NCI-H1417 treated with DMSO at 0.1 percent for 48 hours (cell line): Measurements from ENCODE around the gene REG4.

ENCODE experiments used
- DNase-seq: peaks from one replicate; lab custom pipeline; 2025; lab: John Stamatoyannopoulos, UW

The REG4 gene

DNA sequence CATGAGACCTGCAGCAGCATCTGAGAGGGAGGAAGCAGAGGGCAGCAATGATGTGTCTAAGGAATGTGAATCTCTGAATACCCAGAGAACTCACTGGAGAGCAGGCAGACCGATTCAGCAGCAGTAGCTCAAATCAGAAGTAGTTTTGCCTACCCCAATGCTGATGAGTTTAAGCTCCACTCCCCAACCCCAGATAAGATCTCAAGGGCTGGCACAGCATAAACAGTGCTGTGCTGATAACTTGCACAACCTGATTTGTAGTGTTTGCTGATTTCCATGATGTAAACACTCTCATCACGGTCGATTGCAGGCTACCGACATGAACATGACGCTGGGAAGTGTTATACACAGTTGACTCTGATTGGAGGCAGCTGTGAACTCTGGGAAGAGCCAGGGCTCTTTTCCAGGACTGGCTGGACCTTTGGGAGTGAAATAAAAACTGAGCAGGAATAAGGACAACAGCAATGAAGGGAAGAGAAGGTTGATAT, 31.3 kb downstream of the REG4 start:
- DNase-seq: no peak

DNA sequence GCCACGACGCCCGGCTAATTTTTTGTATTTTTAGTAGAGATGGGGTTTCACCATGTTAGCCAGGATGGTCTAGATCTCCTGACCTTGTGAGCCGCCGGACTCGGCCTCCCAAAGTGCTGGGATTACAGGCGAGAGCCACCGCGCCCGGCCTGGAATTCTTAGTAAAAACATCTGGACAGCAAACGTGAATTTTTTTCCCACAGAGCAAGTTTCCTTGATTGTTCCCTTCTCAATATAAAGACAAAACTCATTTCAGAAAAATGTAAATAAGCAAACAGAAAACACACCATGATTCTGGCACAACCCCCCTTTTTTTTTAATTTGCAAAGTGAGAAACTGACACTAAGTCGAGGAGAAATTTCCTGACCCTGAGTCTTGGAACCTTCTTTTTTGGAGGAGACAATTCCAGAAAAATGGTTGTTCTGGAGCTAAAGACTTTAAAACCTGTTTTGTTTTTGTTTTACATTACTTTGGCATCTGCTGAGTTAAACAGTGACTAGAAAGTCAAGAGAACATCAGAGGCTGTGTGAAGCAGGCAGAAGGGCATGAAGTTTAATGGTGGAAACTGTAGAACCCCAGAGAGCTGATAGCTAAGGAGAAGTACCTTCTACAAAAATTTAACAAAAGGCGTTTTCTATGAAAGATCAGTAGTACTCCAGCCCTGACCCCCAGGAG, 32.2 kb downstream of the REG4 start:
- DNase-seq: no peak

DNA sequence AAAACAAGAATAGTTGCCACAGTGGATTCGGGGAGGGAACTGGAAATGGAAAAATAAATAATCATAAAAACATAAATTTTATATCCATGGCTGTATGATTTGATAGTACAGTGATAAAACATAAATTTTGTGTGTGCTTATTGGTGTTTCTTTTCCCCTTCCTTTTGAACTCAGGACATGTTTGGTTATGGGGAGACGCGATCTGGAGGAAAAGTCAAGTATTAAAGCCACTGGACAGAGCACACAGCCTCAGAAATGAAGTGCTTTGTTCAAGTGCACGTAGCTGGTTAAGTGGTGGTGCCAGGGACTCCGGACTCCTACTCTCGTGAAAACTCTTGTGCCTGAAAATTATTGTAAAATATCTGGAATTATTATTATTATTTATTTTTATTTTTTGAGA, 32.9 kb downstream of the REG4 start:
- no peak for DNase-seq

DNA sequence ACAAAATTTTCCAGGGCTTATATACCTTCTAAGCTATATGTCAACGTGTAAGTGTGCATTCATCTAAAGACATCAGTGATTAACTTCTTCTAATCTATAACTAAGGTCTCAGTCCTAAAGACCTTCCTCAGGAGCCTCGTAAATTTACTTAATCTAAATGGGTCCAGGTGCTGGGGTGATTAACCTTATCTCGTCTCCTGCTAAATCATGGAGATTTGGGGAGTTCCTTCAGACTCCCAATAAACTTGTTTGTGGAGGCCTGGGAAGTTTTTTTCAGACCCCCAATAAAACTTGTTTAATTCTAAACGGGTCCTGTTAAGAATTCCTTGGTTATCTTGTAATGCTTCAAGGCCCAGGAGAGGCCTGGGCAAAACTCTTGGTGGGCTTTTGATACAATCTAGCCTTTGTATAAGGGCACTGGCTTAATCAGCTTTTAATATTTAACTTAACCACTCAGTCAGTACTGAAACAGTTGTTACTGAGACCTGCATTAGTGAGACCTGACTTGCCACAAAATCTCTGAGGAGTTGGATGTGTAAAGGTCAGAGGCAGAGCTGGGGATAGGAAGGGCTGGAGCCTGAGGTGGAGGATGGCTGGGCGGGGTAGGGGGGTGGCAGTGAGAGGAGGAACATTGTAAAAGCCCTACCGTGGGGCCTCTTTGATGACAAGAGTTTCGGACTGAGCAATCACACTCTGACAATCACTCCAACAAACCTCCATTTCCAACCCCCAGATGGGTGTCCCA, 36.3 kb downstream of the REG4 start:
- no peak for DNase-seq

DNA sequence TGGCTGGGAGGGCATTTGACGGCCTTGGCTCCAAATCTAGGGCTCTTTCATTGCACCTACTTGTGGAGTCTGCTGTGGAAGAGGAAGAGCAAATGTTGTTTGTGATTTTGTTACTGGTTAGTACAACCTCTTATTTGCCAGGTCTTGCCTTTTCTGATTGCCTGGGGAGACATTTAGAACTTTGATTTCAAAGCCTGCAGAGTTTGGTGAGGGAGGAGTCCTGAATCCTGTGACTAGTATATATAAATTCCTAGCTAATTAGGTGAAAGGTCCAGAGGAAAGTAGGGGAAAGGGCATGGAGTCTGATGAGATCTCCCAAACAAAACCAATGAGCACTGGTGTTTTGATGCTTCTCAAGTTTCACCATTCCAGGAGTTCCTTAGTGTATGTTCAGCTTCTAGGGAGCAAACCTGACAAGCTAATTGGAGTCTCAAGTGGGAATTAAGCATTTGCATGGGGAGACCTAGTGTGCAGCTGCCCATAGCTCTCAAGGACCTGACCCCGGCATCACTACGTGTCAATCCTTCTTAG, 37.5 kb downstream of the REG4 start:
- peak; percentile 11 for DNase-seq

DNA sequence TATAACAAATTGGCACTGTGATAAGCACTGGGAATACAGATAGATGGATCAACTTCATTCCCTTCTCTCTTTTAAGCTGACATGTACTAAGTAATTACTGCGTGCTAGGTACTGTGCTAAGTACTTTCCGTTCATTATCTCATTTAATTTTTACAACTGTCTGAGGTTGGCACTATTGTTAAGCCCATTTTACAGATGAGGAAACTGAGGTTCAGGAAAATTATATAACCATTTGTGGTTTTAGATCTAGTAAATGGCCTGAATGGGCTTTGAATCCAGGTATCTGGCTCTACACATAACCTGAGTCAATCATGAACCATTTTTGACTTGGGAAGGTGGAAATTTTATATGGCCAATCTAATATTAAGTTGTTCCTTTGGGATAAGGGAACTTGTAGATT, 39.0 kb downstream of the REG4 start:
- no peak for DNase-seq

DNA sequence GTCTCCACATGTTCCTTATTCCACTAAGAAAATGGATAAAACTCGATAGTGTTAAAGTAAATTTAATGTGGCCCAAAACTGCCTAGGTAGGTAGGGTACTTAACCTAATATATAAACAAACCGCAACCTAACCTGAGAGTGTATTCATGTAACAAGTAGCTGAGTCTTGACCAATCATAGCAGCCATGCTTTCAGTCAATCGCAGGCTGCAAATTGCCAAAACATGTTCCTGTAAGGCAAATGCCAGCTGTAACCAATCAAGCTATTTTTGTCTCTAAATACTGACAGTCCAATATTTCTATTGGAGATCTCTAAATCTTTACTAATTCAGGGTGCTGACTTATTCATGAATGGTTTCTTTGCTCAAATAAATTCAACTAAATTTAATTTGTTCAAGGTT, 39.5 kb downstream of the REG4 start:
- no peak for DNase-seq

DNA sequence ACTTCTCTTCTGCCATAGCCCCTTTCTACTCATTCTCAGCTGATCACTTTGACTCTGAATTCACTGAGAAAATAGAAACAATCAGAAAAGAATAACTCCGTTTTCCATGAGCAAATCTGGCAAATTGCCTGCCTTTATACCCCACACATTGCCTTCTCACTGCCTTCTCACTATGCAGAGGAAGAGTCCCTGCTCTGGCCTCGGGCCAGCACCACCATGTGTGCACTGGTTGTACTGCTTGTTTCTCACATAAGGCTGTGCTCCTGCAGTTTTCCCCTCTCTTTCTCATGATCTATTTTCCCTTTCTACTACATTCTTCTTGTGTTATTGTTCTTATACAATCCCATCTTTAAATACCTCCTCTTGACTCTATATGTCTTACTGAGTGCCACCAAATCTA, 40.2 kb downstream of the REG4 start:
- no peak for DNase-seq

DNA sequence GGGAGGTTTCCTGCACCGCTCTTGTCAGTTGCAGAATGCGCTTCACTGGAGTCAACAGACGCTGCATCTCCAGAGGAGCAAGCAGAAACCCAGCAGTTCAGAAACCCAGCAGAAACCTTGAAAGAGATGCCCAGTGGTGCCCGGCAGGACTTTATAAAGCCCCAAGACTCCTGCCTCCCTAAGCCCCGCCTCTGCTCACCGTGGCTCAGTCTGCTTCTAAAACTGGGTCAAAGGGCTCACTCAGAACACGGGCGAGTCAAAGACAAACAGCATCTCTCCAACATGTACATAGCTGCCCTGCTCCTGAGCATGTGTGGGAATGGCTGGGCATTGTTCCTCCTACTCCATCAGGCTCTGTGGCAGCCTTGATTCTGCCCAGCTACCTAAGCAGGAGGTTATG, 42.5 kb downstream of the REG4 start, which contains the start of gene HMGCS2:
Gene HMGCS2 (minus strand): TSS at position 128 of the 400 bp plus-strand sequence. CDS start 61 bp downstream, at position 67.
- DNase-seq: no peak

DNA sequence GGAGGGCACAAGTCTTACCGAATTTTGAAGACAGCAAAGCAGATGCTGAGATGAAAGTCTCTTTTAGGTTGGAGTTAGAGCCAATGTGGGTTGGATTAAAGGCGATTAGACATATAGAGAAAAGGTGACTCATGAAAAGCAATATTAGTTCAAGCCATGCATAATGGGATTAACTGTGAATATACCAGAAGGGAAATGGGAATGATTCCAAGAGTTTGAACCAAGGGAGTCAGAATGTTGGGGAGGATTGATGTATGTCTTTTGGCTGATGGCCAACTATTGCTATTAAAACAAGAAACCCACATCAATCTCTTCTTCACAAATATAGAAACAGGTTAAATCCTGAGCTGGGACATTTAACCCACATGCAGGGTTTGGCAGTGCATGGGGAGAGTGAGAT, 43.8 kb downstream of the REG4 start:
- DNase-seq: no peak

DNA sequence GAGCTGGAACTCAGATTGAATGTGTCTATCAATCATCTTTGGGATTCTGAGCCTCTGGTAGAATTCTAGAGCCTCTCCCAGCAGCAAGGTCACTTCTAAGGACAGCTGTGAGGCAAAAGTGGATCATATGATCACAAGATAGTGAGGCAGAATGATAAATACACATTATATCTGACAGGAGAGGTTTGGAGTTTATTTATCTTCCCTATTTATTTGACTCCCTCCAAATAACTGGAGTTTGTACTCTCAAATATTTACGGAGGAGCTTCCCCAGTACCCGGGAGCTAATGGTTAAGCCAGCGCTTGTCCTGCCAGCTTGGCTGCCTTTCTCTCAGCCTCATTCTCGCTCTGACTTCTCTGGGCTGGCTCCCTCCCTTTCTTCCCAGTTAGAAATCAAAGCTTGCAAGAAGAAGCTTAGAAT, 44.9 kb downstream of the REG4 start:
- DNase-seq: no peak

DNA sequence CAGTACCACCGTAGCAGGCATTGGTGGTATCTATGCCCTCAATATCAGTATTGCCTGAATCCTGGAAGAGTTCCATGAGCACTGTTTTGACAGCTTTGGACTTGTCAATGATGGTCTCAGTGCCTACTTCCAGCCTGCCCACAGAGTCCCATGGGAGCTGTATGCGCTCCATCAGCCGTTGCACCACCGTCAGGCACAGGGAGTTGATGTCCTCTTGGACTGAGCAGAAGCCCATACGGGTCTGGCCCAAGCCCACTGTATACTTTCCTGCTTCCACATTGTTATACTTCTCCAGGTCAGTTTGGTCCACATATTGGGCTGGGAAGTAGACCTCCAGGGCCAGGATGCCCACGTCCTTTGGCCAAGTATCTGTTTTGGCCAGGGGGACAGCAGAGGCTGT, 47.0 kb downstream of the REG4 start:
- no peak for DNase-seq

DNA sequence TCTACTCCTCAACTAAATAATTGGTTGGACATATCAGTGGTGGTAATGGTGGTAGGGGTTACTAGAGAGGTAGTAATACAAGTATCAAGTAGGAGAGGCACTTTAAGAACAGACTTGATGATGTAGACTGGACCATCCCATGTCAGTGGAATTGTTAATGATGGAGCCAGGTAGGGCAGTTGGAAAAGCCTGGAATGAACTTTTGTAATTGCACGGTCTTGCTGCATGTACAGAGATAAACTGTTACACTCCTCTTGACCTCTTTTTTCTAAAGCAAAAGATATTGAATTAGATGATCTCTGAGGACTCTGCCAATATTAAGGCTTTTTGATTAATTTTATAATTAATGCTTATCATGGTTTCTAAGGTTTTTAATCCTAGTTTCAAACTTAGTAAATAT, 48.3 kb downstream of the REG4 start:
- DNase-seq: no peak

DNA sequence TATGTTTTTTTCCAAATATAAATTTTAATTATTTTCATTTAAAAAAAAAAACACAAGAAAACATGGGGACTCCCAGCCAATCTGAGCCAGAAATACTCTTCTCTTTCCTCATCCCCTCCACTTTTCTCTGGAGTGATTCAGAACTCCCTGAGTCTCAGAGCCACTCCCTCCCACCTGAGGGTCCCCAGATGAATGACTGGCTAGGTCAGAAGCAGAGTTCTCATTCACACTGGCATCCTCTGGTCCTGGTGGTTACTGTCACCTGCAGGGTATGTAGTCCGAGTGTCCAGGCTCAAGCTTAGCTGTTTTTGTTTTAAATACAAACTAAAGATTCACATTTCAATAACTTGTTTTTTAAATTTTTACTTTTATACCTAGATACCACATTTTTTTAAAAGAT, 48.9 kb downstream of the REG4 start:
- no peak for DNase-seq

DNA sequence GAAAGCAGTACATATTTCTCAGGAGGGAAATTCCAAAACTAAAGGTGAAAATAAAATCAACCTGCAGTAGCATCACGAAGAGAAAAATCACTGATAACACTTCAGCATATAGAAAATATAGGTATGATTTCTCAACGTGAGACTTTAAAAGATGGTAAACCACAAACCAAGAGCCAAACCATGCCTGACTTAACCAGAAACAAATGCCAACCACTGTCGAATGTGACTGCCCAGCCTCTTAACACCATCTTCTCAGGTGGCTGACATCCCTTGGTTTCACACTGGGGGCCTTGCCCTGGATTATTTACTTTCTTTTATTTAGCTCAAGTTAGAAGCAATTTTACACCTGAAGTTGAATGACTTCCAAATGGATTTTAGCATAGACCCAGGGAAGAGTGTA, 52.7 kb downstream of the REG4 start:
- no peak for DNase-seq

DNA sequence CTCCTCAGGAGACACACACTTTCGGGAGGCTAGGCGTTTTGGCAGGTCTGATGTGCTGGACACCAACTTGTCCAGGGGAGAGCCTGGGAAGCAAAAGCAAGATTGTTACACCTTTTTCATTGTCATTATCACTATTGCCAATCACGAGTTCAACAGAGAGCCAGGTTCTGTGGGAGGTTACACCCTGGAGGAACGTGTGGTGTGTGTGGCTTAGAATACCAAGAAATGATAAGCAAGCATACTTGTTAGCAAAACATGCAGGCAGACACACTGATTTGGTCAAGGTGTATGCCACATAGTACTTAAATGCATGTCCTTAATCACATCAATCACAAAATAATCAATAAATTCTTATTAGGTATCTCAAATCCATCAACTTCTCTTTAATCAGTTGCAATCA, 58.7 kb downstream of the REG4 start:
- no peak for DNase-seq

DNA sequence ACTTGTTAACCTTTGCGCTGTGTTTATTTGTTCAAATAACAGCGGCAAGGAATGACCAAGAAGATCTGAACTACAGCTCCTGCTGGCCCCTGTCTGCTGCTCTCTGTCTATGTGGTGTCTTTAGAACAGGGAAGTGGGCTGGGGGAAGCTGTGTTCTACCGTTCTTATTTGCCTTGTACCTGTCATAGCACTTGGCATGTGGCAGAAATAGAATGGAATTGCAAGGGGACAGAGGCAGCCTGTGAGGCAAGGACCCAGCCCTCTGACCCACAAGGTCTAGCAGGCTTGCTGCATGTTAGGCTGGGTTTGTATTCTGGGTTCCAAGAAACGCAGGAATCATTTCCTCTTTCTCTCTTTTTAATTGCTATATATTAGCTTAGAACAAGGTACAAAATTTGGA, 63.2 kb downstream of the REG4 start:
- no peak for DNase-seq

DNA sequence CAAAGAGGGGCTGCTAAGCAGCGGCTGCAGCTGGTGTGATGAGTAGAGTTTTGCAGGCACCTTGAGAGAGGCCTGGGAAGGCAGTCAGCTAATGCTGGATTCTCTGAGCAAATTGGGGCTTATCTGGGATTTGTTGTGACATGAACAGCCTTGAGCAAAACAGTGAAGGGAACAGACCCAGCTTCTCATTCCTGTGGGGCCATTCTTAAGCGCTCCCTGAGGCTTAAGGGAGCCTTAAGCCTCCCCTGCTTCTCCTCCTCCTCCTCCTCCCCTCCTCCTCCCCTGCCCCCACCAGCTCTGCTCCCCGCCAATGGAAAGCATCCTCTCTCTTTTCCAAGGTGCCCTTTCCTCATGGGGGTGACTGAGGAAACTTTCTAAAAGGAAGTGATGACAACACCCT, 63.8 kb downstream of the REG4 start:
- no peak for DNase-seq

DNA sequence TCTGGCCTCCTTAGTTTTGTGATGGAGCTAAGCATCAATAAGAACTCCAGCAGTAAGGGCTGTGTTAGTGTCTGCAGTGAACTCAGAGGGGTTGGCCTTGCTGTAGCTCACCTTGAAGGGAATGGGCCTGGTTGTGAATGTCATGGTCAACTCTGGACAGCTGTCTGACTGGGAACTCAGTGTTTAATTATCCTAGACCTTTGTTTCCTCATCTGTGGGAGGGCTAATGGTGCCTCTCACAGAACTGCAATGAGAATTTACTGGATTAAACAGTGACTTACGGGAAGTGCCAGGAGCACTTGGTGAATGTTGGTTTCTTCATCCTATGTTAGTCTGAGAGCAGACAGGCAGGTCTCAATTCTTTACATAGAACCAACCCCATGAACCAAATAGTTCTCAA, 66.2 kb downstream of the REG4 start:
- no peak for DNase-seq

DNA sequence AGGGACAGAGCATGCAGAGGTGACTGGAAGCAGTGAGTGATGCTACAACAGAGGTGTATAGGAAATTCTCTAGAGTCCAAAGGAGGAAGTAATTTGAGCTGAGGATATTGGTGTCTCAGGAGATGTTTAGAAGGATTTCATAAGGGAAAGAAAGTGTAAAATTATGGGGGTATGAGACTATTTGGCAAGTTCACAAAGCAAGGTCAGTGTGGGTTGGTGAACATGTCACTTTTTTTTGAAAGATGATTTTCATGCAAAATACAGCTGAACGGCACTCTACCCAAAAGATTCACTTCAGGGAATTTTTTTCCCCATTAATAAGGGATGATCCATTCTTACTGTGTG, 66.7 kb downstream of the REG4 start:
- DNase-seq: no peak
